K562 (cell line): ENCODE measurements around the gene STRN3. TPM values are rescaled to one million over a fixed set of nuclear protein-coding genes. Genes with fewer than 3 reads are reported as not detected.
A peak's percentile ranks its signal among the peaks of the same experiment; 100 is the strongest.

ENCODE experiments used
- ATAC-seq: fragments of 200-7000 bp; cut with Tn5 transposase; 3 replicates; pipeline ENCODE4 v1.9.1; 2020; ENCODE audit warnings: moderate library complexity
- BruUV-seq: library from RNA; stranded (reverse); fragments of 400-500 nt; replicated peaks from 2 replicates; lab custom pipeline; 2021; lab: Mats Ljungman, UMichigan
- CTCF ChIA-PET: fragments of 300-600 bp; formaldehyde crosslinking; extraction: SDS; loops from one replicate; lab custom pipeline; 2021; ENCODE audit warnings: low intra/inter-chr PET ratio; lab: Yijun Ruan, JAX
- POLR2A ChIA-PET: fragments of 300-600, 350-650 bp; sonication (Branson Sonifier 250); formaldehyde crosslinking; extraction: SDS; loops from one replicate; lab custom pipeline; 2021; ENCODE audit warnings: antibody characterized with exemption, inconsistent platforms; lab: Yijun Ruan, JAX
- DNase-seq, 4 experiments: peaks; one replicate each; pipeline versions ENCODE4 v3.0.0 to v3.0.0-alpha.2; 2011 to 2018; ENCODE audit warnings: low spot score in 3 of 4, mixed read lengths in 3 of 4; ENCODE audit errors: extremely low read depth in 1 of 4
- FAIRE-seq: peaks from 2 replicates; lab custom pipeline; 2011; peaks lifted over from hg19 to GRCh38; lab: Jason Lieb, UNC
- H2AFZ ChIP-seq: 2 replicates; pipeline ENCODE4 v1.6.0; 2011; ENCODE audit warnings: low read depth, low read length, control low read depth, inconsistent platforms
- H3K27ac ChIP-seq: fragments of 200-600 bp; 3 replicates; pipeline ENCODE4 v1.8.0; 2011; ENCODE audit warnings: low read depth, mild to moderate bottlenecking, control low read depth, inconsistent platforms, low read length, moderate library complexity, mixed read lengths; ENCODE audit errors: extremely low read depth
- H3K27me3 ChIP-seq, 2 experiments: fragments of 300-600 bp in 1 of 2; 2 replicates in 1 of 2; 3 replicates in 1 of 2; pipeline versions ENCODE4 v1.6.0 to v1.8.0; 2011; ENCODE audit warnings: inconsistent platforms in 2 of 2, low read length in 2 of 2, mild to moderate bottlenecking in 1 of 2, mixed read lengths in 1 of 2, moderate library complexity in 1 of 2; ENCODE audit not compliant: control insufficient read depth in 2 of 2, insufficient read depth in 2 of 2
- H3K36me3 ChIP-seq: fragments of 300-600 bp; 3 replicates; pipeline ENCODE4 v1.8.0; 2011; ENCODE audit warnings: mild to moderate bottlenecking, low read length, inconsistent platforms; ENCODE audit not compliant: control insufficient read depth, insufficient read depth
- H3K4me1 ChIP-seq, 2 experiments: fragments of 200-600 bp in 1 of 2; replicated peaks in 1 of 2; 2 replicates in 1 of 2; 3 replicates in 1 of 2; pipeline versions ENCODE4 v1.5.1 to v1.8.0; 2011; ENCODE audit warnings: inconsistent platforms in 2 of 2, low read length in 2 of 2, mild to moderate bottlenecking in 1 of 2, mixed read lengths in 1 of 2, moderate library complexity in 1 of 2; ENCODE audit not compliant: control insufficient read depth in 2 of 2, insufficient read depth in 2 of 2
- H3K4me2 ChIP-seq: 2 replicates; pipeline ENCODE4 v1.6.1; 2011; ENCODE audit warnings: low read length, control low read depth, inconsistent platforms, mixed read lengths; ENCODE audit not compliant: insufficient read depth
- H3K4me3 ChIP-seq: fragments of 200-600 bp; sonication (generic), shearing (Covaris generic); 2 replicates; pipeline ENCODE4 v1.5.1; 2016; ENCODE audit warnings: control low read depth, inconsistent platforms
- H3K79me2 ChIP-seq: fragments of 200-600 bp; 3 replicates; pipeline ENCODE4 v1.8.0; 2011; ENCODE audit warnings: low read length, inconsistent platforms; ENCODE audit not compliant: control insufficient read depth, insufficient read depth
- H3K9ac ChIP-seq, 2 experiments: 2 replicates each; pipeline versions ENCODE4 v1.6.0 to v1.6.1; 2011; ENCODE audit warnings: low read depth in 2 of 2, low read length in 2 of 2, control low read depth in 1 of 2, inconsistent platforms in 1 of 2, mild to moderate bottlenecking in 1 of 2, mixed read lengths in 1 of 2; ENCODE audit not compliant: insufficient read depth in 1 of 2
- H3K9me1 ChIP-seq: one replicate; pipeline ENCODE4 v1.6.0; 2011; ENCODE audit warnings: inconsistent platforms, mild to moderate bottlenecking, low read length, moderate library complexity; ENCODE audit not compliant: control insufficient read depth, insufficient read depth
- H3K9me3 ChIP-seq: replicated peaks from 2 replicates; pipeline ENCODE4 v1.5.1; 2011; ENCODE audit warnings: low read depth, low read length, inconsistent platforms; ENCODE audit not compliant: control insufficient read depth, insufficient read depth
- H4K20me1 ChIP-seq: replicated peaks from 2 replicates; pipeline ENCODE4 v1.6.1; 2011; ENCODE audit warnings: low read length, inconsistent platforms, mixed read lengths; ENCODE audit not compliant: control insufficient read depth, insufficient read depth
- EP400 ChIP-seq: fragments of 450-650 bp; IDR thresholded peaks from 2 replicates; pipeline ENCODE4 v1.6.1; 2017; ENCODE audit warnings: antibody characterized with exemption, mild to moderate bottlenecking, moderate library complexity
- ETV1 ChIP-seq: fragments of 450-650 bp; conservative IDR thresholded peaks from 2 replicates; pipeline ENCODE4 v1.6.1; 2016; ENCODE audit warnings: missing genetic modification characterization, control low read depth, low read depth, missing compliant biosample characterization
- NFE2 ChIP-seq: IDR thresholded peaks from 2 replicates; pipeline ENCODE4 v1.6.1; 2014; ENCODE audit warnings: antibody characterized with exemption, low read depth
- SMARCB1 ChIP-seq: IDR thresholded peaks from 2 replicates; pipeline ENCODE4 v1.6.1; 2011; ENCODE audit warnings: improper control_type of control experiment, low read depth; ENCODE audit not compliant: insufficient read length
- SNRNP70 ChIP-seq: fragments of 200-400 bp; formaldehyde crosslinking; optimal IDR thresholded peaks from 2 replicates; pipeline ENCODE3; 2017; ENCODE audit warnings: low read depth, low read length
- SRF ChIP-seq, 2 experiments: fragments of 250-450, 450-650 bp in 1 of 2; sonication (Bioruptor Pico) in 1 of 2; sonication (generic) in 1 of 2; formaldehyde crosslinking; IDR thresholded peaks; 2 replicates each; pipeline versions ENCODE4 v1.5.0 to v1.5.1; 2020 to 2022; ENCODE audit warnings: mild to moderate bottlenecking in 1 of 2, missing genetic modification reagents in 1 of 2
- STAT5A ChIP-seq: IDR thresholded peaks from 2 replicates; pipeline ENCODE4 v1.6.1; 2012; ENCODE audit warnings: low read length, inconsistent platforms, borderline replicate concordance
- TEAD2 ChIP-seq: fragments of 450-650 bp; IDR thresholded peaks from 2 replicates; pipeline ENCODE4 v1.6.1; 2016; ENCODE audit warnings: missing genetic modification characterization, control low read depth, missing compliant biosample characterization
- TRIM28 ChIP-seq: fragments of 450-650 bp; IDR thresholded peaks from 2 replicates; pipeline ENCODE4 v1.6.1; 2017
- ZBTB1 ChIP-seq: sonication (generic); formaldehyde crosslinking; IDR thresholded peaks from 2 replicates; pipeline ENCODE4 v1.8.1; 2023; ENCODE audit warnings: missing genetic modification reagents, low read depth, mild to moderate bottlenecking, borderline replicate concordance
- WGBS: fragments of 100-300 bp; shearing (Covaris generic); methylation state at CpG from one replicate; pipeline ENCODE4 v1.1.6; 2016; ENCODE audit warnings: low coverage, mixed read lengths; ENCODE audit not compliant: insufficient coverage; ENCODE audit errors: missing lambda C conversion rate; 5-methylcytosine and 5-hydroxymethylcytosine counted together
- in situ Hi-C: fragments of 300-500 bp; cut with MboI; formaldehyde crosslinking; loops from 4 replicates; pipeline ENCODE4 v1.15.0; 2018; ENCODE audit warnings: inconsistent platforms, mixed read lengths
- intact Hi-C: fragments of 100-400 bp; cut with micrococcal nuclease; formaldehyde crosslinking; loops from 2 replicates; pipeline ENCODE4 v1.14.2; 2022
- polyA plus RNA-seq, 8 experiments: library from polyadenylated mRNA; depleted of rRNA in 4 of 8; stranded (reverse) in 5 of 8; unstranded in 3 of 8; fragments of >200 nt; fragmentation: Nextera tagmentation in 2 of 8; fragmentation: Illumina TruSeq in 1 of 8; extraction: Ambion mirVana in 2 of 8; extraction: Trizol in 1 of 8; gene quantifications; 2 replicates each; pipeline versions ENCODE4 v1.2.1 to v1.2.3, GENCODE V29; 2011 to 2014; ENCODE audit warnings: inconsistent platforms in 1 of 8, missing spikeins in 1 of 8
- total RNA-seq, 7 experiments: library from RNA; depleted of rRNA in 6 of 7; stranded (reverse); fragments of >200 nt in 6 of 7; fragmentation: Illumina TruSeq in 2 of 7; extraction: Trizol in 2 of 7; gene quantifications; 2 replicates each; pipeline versions ENCODE4 v1.2.1 to v1.2.3, GENCODE V29; 2011 to 2021; ENCODE audit warnings: low replicate concordance in 1 of 7
- TF ChIP-seq, protein P1 (sequence below): fragments of 450-650 bp; formaldehyde crosslinking; IDR thresholded peaks from 2 replicates; pipeline ENCODE4 v1.4.0; 2020; ENCODE audit warnings: mild to moderate bottlenecking, moderate library complexity
- TF ChIP-seq, protein P2 (sequence below): fragments of 150-350 bp; conservative IDR thresholded peaks from 2 replicates; pipeline ENCODE4 v1.6.1; 2014; ENCODE audit warnings: low read length
- TF ChIP-seq, protein P3 (sequence below): IDR thresholded peaks from 2 replicates; pipeline ENCODE4 v1.6.1; 2014; ENCODE audit warnings: antibody characterized with exemption
- TF ChIP-seq, protein P4 (sequence below): fragments of 250-450 bp; sonication (Bioruptor Pico); IDR thresholded peaks from 2 replicates; pipeline ENCODE4 v1.8.0; 2022; ENCODE audit warnings: moderate library complexity, mild to moderate bottlenecking, inconsistent platforms

Gene STRN3
- total and polyA plus RNA-seq, 9 of the 15 experiments (the other 6 are each of a cell fraction or from before 2014, with no cell fraction given), result 5.9 to 29.1 (median 16.0) TPM

- Histone ChIP-seq H3K27ac (peak overlapping the region; percentile 60; the same call in 2 of the 3 replicates), H3K27me3 (no peaks in the 10 kb centered on the region), H3K9me1 (no peaks in the 10 kb centered on the region), H3K79me2 (peaks cover 99% of the 10 kb centered on the region), H3K9ac (peak overlapping the region in 1 of 2 experiments; percentile 26; a peak in 1 of 4 replicates), H3K4me1 (peaks cover 6 to 10% of the 10 kb centered on the region in 2 experiments; a peak in 3 of 5 replicates), H3K9me3 (no peaks in the 10 kb centered on the region), H3K36me3 (peaks cover 6% of the 10 kb centered on the region; the same call in 1 of the 3 replicates), H2AFZ (no peak overlapping the region), H4K20me1 (peaks cover 7% of the 10 kb centered on the region; the same call in 1 of the 2 replicates), H3K4me3 (no peak overlapping the region), H3K4me2 (peak overlapping the region; percentile 46; the same call in 1 of the 2 replicates)
- ChIA-PET POLR2A (no interaction called here), CTCF (no interaction called here)
- BruUV-seq, result no TSS peak
- FAIRE-seq (peak; percentile 57), DNase-seq (peak in 3 of 4 experiments; percentile 4 to 44 (median 7)), ATAC-seq (peak; percentile 74)
- intact Hi-C loops, result no loop called here
- 29% methylated on average over 10 of the region's 15 CpGs for WGBS
- in situ Hi-C loops, result no loop called here
- TF ChIP-seq SMARCB1 (no peak), TRIM28 (no peak), SNRNP70 (no peak), TEAD2 (tag) (no peak), STAT5A (no peak), SRF (CRISPR knock-in tag; IDR thresholded peaks at IDR 0.05) (no peak), NFE2 (peak; percentile 68), EP400 (no peak), ETV1 (peak; percentile 47; the same call in 1 of the 2 replicates), ZBTB1 (peak; percentile 95)
- TF ChIP-seq, protein P1, sequence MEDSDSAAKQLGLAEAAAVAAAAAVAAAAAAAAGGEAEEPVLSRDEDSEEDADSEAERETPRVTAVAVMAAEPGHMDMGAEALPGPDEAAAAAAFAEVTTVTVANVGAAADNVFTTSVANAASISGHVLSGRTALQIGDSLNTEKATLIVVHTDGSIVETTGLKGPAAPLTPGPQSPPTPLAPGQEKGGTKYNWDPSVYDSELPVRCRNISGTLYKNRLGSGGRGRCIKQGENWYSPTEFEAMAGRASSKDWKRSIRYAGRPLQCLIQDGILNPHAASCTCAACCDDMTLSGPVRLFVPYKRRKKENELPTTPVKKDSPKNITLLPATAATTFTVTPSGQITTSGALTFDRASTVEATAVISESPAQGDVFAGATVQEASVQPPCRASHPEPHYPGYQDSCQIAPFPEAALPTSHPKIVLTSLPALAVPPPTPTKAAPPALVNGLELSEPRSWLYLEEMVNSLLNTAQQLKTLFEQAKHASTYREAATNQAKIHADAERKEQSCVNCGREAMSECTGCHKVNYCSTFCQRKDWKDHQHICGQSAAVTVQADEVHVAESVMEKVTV, result no peak
- TF ChIP-seq, protein P2, sequence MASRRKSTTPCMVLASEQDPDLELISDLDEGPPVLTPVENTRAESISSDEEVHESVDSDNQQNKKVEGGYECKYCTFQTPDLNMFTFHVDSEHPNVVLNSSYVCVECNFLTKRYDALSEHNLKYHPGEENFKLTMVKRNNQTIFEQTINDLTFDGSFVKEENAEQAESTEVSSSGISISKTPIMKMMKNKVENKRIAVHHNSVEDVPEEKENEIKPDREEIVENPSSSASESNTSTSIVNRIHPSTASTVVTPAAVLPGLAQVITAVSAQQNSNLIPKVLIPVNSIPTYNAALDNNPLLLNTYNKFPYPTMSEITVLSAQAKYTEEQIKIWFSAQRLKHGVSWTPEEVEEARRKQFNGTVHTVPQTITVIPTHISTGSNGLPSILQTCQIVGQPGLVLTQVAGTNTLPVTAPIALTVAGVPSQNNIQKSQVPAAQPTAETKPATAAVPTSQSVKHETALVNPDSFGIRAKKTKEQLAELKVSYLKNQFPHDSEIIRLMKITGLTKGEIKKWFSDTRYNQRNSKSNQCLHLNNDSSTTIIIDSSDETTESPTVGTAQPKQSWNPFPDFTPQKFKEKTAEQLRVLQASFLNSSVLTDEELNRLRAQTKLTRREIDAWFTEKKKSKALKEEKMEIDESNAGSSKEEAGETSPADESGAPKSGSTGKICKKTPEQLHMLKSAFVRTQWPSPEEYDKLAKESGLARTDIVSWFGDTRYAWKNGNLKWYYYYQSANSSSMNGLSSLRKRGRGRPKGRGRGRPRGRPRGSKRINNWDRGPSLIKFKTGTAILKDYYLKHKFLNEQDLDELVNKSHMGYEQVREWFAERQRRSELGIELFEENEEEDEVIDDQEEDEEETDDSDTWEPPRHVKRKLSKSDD, result no peak
- TF ChIP-seq, protein P3, sequence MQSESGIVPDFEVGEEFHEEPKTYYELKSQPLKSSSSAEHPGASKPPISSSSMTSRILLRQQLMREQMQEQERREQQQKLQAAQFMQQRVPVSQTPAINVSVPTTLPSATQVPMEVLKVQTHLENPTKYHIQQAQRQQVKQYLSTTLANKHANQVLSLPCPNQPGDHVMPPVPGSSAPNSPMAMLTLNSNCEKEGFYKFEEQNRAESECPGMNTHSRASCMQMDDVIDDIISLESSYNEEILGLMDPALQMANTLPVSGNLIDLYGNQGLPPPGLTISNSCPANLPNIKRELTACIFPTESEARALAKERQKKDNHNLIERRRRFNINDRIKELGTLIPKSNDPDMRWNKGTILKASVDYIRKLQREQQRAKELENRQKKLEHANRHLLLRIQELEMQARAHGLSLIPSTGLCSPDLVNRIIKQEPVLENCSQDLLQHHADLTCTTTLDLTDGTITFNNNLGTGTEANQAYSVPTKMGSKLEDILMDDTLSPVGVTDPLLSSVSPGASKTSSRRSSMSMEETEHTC, result no peak
- TF ChIP-seq, protein P4, sequence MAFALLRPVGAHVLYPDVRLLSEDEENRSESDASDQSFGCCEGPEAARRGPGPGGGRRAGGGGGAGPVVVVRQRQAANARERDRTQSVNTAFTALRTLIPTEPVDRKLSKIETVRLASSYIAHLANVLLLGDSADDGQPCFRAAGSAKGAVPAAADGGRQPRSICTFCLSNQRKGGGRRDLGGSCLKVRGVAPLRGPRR (CRISPR knock-in tag), result no peak
Observed at GRCh38 chr14:30966415-30967363, 59.5 kb downstream of the STRN3 start.
